GM20431 (cell line): Measurements from ENCODE around the gene FGF14.

Experiments used
- in situ Hi-C: fragments of 300-500 bp; cut with MseI, MboI; formaldehyde crosslinking; loops from one replicate; pipeline ENCODE4 v1.15.0; 2020; ENCODE audit warnings: low sequenced_read_pairs; ENCODE audit not compliant: unreplicated experiment

The FGF14 gene

GRCh38 chr13:102208347-102208746, 193.5 kb downstream of the FGF14 start:
- in situ Hi-C loops = no loop called here

DNA sequence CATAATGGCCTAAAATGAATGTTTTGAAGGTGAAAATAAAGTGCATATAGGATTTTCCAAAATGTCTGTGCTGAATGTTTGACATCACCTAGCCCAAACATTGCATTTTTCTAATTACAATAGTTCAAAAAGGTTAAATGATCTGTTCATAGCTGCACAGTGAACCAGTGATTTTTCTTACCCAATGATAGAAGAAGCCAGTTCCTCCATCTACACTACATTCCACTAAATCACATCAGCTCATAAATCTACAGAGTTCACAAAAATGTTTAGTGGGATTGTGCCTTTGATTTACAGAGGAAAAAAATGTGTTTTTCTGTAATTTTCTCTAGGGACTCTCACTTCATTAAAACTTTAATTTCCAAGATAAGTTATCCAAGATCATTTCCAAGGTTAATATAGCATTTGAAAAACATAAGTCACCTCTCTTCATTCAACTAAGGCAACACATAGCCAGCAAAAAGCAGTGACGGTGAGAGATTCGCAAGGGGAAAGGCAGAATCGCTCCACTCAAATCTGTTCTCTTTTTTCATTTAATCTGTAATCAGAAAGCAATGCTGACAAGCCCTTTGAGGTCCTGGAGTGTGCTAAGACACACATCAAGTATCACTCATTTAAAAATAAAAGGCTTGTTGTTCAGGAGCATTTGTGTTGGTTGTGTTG, 194.0 kb downstream of the FGF14 start:
- in situ Hi-C loops = no loop called here

DNA sequence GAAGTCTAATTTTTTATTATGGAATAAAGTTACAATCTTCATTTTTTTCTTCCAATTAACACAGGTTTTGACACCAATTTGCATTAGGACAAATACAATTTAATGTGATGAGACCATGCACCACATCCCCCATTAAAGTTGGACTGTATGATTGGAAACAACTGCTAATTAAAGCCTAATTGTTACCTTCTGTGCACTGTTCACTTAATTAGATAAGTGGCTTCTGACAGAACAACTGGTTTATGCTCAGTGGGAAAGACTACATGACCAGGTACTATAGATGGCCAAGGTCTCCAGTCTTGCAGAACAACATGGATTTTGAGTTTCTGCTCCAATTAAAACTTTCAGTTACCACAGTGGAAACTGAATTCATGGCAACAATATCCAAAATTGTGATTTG, 198.1 kb downstream of the FGF14 start:
- in situ Hi-C loops = no loop called here

GRCh38 chr13:102198418-102199311, 203.2 kb downstream of the FGF14 start:
- in situ Hi-C loops = no loop called here

GRCh38 chr13:102197193-102197592, 204.7 kb downstream of the FGF14 start:
- in situ Hi-C loops = no loop called here

DNA sequence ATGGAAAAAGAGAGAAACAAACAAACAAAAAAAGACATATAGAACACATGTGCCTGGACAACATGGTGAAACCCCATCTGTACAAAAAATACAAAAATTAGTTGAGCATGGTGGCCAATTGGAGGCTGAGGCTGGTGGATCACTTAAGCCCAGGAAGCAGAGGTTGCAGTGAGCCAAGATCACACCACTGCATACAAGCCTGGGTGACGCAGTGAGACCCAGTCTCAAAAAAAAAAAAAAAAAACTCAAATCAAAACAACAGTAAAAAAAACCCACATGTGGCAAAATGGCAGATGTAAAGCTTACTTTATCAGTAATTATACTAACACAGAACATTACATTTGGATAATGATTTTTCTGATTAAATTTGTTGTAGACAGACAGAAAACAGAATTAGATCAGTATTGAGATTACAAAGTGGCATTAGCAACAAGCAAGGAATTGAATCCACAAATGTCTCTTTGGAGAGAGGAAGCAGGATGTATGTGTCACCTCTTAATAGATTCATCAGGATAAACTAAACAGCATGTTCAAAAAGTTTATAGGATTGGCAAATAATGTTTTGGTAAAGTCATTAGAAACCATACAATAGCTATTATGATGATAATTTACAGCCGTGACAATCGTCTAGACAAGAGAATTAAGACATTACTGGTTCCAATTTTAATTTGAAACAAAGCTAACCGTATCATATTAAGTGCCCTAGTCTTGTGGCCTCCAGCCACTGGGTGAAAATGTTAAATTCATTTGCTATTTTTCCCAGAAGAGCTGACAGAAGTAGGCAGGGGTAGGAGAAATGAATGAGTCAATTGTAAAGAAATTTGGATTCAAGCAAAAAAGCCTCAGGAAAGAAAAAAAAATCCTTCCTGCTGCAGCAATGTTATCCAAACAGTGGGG, 206.0 kb downstream of the FGF14 start:
- in situ Hi-C loops = no loop called here

- in situ Hi-C loops = no loop called here
Measured at GRCh38 chr13:102192858-102193257, 209.0 kb downstream of the FGF14 start.

- in situ Hi-C loops = no loop called here
Measured at GRCh38 chr13:102191951-102192502, 209.8 kb downstream of the FGF14 start.

GRCh38 chr13:102190930-102191329, 210.9 kb downstream of the FGF14 start:
- in situ Hi-C loops = no loop called here

GRCh38 chr13:102187313-102187712, 214.5 kb downstream of the FGF14 start:
- in situ Hi-C loops = no loop called here

- in situ Hi-C loops = no loop called here
Measured at GRCh38 chr13:102185375-102185984, 216.4 kb downstream of the FGF14 start.

- in situ Hi-C loops = no loop called here
Measured at GRCh38 chr13:102183509-102184182, 218.2 kb downstream of the FGF14 start.

DNA sequence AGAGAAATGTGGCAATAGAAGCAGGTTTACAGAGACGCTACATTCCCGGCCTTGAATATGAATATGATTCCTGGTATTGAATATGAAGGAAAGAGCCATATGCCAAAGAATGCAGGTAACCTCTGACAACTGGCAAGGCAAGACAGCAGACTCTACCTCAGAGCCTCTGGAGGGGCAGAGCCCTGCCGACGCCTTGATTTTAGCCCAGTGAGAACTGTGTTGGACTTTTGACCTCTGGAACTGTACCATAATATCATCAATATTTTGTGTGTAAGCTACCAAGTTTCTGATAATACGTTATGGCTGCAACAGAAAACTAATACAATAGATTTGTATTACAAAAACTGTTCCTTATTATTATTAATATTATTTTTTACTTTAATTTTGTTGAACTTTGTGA, 219.7 kb downstream of the FGF14 start:
- in situ Hi-C loops = no loop called here

DNA sequence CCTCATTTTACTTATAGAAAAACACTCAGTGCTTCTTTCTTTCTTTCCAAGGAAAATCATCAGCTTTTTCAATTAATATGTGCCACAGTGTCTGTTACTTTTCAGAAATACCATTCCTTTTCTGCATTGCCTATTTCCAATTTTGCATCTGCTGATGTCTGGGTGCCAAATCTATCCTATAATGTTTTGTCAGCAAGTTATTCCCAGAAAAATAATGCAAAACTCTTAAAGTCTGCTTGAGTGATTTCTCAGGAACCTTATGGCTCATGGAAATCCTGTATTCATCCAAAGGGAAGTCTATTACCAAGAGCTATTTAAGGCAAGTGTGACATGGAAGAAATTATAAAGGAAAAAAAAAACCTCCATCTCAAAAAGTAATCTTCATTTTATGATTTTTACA, 224.4 kb downstream of the FGF14 start:
- in situ Hi-C loops = no loop called here

DNA sequence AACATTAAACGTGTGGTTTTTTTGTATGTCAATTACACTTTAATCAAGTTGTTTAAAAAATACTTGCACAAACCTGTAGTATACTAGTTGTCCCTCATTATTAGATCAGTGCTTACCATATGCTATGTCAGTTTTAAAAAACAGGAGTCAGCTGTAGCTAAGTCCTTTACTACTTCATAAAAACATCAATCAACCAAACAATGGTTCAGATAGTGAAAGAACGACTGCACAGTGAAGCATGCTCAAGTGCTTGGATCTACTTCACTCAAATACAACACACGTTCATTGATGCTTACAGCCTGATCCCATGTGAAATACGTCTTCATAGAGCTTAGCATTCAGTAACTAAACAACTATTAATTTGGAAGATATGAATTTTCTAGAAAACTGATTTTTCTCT, 225.0 kb downstream of the FGF14 start:
- in situ Hi-C loops = no loop called here

- in situ Hi-C loops = no loop called here
Measured at GRCh38 chr13:102172406-102172805, 229.4 kb downstream of the FGF14 start.

DNA sequence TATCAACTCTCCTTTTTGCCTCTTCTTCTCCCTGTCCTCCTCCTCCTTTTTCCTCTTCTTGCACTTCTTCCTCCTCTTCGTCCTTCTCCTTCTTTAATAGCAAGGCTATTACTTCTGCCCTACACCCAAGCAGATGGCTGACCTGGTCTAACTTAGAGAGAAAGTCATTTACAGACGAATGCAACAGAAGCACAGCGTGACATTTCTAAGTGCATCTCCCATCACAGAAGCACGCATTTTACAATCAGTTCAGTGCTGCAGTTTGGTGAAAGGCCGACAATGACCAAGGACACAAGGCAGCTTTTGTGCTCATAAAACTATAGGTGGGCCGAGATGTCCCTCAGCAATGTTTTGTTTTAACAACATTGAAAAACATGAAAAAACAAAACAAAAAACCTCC, 231.5 kb downstream of the FGF14 start:
- in situ Hi-C loops = no loop called here

DNA sequence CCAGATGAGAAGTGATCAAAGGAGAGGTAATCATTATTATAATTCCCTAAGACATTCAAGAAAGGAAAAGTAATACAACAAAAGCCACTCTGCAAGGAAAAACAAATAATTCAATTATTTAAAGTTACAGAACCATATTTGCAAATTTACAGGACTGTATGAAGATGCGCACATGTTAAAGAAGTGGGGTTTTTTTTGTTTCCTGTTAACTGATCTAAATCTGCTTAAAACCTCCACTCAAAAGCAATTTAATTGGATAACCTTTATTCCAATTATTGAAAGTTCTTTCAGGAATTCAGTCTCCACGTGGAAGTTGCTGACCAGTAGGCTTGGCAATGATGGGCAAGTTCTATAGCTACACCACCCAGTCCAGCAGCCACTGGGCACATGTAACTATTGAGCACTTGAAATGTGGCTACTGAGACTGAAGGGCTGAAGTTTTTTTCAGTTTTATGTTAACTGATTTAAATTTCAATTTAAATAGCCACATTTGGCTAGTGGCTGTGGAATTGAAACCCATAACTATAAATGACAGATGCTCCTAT, 232.3 kb downstream of the FGF14 start:
- in situ Hi-C loops = no loop called here

- in situ Hi-C loops = no loop called here
Measured at GRCh38 chr13:102152790-102153189, 249.1 kb downstream of the FGF14 start.
